Smooth muscle cell (in vitro differentiated cells): ENCODE measurements around the gene ANO1. TPM values are rescaled to one million over a fixed set of nuclear protein-coding genes. Genes with fewer than 3 reads are reported as not detected.

ENCODE experiments used
- DNase-seq: peaks from one replicate; lab custom pipeline; 2025; ENCODE audit not compliant: unreplicated experiment; lab: John Stamatoyannopoulos, UW
- H2AFZ ChIP-seq: fragments of 200-600 bp; sonication (generic); 2 replicates; pipeline ENCODE4 v1.6.0; 2016; ENCODE audit warnings: antibody characterized with exemption, low read depth, mild to moderate bottlenecking
- H3F3A ChIP-seq: fragments of 200-600 bp; sonication (generic); 2 replicates; pipeline ENCODE4 v1.6.0; 2017; ENCODE audit warnings: antibody characterized with exemption, low read depth
- H3K27ac ChIP-seq: fragments of 200-600 bp; sonication (generic); 2 replicates; pipeline ENCODE4 v1.5.1; 2016; ENCODE audit warnings: low read depth, mild to moderate bottlenecking
- H3K27me3 ChIP-seq: fragments of 200-600 bp; sonication (generic); 2 replicates; pipeline ENCODE4 v1.6.1; 2016; ENCODE audit warnings: low read depth, mild to moderate bottlenecking
- H3K36me3 ChIP-seq: fragments of 200-600 bp; sonication (generic); 2 replicates; pipeline ENCODE4 v1.5.1; 2016; ENCODE audit warnings: low read depth
- H3K4me1 ChIP-seq: fragments of 200-600 bp; sonication (generic); 2 replicates; pipeline ENCODE4 v1.5.1; 2016; ENCODE audit warnings: low read depth
- H3K4me2 ChIP-seq: fragments of 200-600 bp; sonication (generic); 2 replicates; pipeline ENCODE4 v1.6.0; 2016; ENCODE audit warnings: mild to moderate bottlenecking
- H3K4me3 ChIP-seq: fragments of 200-600 bp; sonication (generic); 2 replicates; pipeline ENCODE4 v1.5.1; 2016; ENCODE audit warnings: mild to moderate bottlenecking
- H3K79me2 ChIP-seq: fragments of 200-600 bp; sonication (generic); 2 replicates; pipeline ENCODE4 v1.6.0; 2016; ENCODE audit warnings: low read depth, mild to moderate bottlenecking
- H3K9ac ChIP-seq: fragments of 200-600 bp; sonication (generic); 2 replicates; pipeline ENCODE4 v1.6.0; 2016; ENCODE audit warnings: low read depth
- H3K9me3 ChIP-seq: fragments of 200-600 bp; sonication (generic); replicated peaks from 2 replicates; pipeline ENCODE4 v1.5.1; 2016; ENCODE audit warnings: low read depth
- H4K20me1 ChIP-seq: fragments of 200-600 bp; sonication (generic); 2 replicates; pipeline ENCODE4 v1.6.0; 2016; ENCODE audit warnings: low read depth
- WGBS: methylation state at CpG from one replicate; pipeline ENCODE4 v1.1.7; 2016; ENCODE audit warnings: low lambda C conversion rate; 5-methylcytosine and 5-hydroxymethylcytosine counted together
- polyA plus RNA-seq: library from polyadenylated mRNA; unstranded; fragments of >200 nt; fragmentation: Nextera tagmentation; extraction: Ambion mirVana; gene quantifications from 2 replicates; pipeline ENCODE4 v1.2.1, GENCODE V29; 2016
- total RNA-seq: library from RNA; depleted of rRNA; stranded (reverse); fragments of >200 nt; gene quantifications from 2 replicates; pipeline ENCODE4 v1.2.3, GENCODE V29; 2014
- TF ChIP-seq, protein P1 (sequence below): fragments of 200-600 bp; sonication (generic); IDR thresholded peaks from 2 replicates; pipeline ENCODE4 v1.5.1; 2017; ENCODE audit warnings: borderline replicate concordance, mild to moderate bottlenecking, antibody characterized with exemption; ENCODE audit not compliant: insufficient read depth, poor library complexity, severe bottlenecking

ANO1 gene
- total and polyA plus RNA-seq, 2 experiments from 2014 or later: 93.4 to 133 TPM

DNA sequence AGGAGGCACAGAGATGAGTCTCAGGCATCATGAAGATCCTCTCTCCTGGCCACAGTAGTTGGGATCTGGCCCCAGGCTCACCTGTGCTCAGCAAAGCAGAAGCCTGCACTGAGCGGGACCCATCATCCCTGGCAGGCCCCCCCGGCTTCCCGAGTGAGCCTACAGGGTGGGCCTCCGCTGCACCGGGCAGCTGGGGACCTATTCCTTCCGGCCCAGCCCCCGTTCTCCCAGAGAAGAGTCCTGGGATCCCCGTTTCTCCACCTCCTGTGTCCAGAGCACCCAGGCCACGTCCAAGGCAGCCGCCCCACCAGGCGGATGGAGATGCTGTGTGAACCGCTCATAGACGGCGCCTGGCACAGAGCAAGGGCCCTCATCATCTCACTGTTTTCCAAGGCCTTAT, 52.5 kb downstream of the ANO1 start:
- Histone ChIP-seq H3K27ac (no peak overlapping the region), H4K20me1 (no peaks in the 10 kb centered on the region), H3K4me2 (no peak overlapping the region), H3K27me3 (no peaks in the 10 kb centered on the region), H3K4me1 (peaks cover 6% of the 10 kb centered on the region), H3K36me3 (no peaks in the 10 kb centered on the region), H3K4me3 (no peak overlapping the region), H3K79me2 (no peaks in the 10 kb centered on the region), H2AFZ (no peak overlapping the region), H3K9me3 (no peaks in the 10 kb centered on the region), H3F3A (no peaks in the 10 kb centered on the region), H3K9ac (no peak overlapping the region)
- 96% methylated on average over 14 of the region's 14 CpGs for WGBS
- TF ChIP-seq, protein P1, sequence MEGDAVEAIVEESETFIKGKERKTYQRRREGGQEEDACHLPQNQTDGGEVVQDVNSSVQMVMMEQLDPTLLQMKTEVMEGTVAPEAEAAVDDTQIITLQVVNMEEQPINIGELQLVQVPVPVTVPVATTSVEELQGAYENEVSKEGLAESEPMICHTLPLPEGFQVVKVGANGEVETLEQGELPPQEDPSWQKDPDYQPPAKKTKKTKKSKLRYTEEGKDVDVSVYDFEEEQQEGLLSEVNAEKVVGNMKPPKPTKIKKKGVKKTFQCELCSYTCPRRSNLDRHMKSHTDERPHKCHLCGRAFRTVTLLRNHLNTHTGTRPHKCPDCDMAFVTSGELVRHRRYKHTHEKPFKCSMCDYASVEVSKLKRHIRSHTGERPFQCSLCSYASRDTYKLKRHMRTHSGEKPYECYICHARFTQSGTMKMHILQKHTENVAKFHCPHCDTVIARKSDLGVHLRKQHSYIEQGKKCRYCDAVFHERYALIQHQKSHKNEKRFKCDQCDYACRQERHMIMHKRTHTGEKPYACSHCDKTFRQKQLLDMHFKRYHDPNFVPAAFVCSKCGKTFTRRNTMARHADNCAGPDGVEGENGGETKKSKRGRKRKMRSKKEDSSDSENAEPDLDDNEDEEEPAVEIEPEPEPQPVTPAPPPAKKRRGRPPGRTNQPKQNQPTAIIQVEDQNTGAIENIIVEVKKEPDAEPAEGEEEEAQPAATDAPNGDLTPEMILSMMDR: no peak
- DNase-seq: no peak

DNA sequence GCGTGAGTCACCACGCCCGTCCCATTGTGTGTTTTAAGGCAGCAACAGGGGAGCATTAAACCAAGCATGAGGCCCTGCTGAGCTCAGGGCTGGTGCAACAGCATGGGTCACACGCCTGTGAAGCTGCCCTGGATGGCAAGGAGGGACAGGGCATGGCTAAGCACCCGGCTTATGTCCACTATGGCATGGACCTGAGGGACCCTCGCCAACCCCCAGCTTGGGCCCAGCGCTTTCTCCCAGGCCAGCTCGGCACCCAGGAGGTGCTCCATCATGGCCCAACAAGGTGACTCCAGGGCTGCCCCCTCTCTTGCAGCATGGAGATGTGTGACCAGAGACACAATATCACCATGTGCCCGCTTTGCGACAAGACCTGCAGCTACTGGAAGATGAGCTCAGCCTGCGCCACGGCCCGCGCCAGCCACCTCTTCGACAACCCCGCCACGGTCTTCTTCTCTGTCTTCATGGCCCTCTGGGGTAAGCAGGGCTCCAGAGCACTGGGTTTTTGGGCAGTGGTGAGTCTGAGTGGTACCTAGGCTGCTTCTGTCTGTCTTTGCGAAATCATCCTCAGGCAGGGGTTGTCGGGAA, 53.6 kb downstream of the ANO1 start:
- H3K27me3 ChIP-seq: no peaks in the 10 kb centered on the region
- H2AFZ ChIP-seq: no peak overlapping the region
- no peak overlapping the region for H3K4me3 ChIP-seq
- no peaks in the 10 kb centered on the region for H4K20me1 ChIP-seq
- TF ChIP-seq, protein P1: no peak
- 93% methylated on average over 19 of the region's 19 CpGs for WGBS
- no peak overlapping the region for H3K4me2 ChIP-seq
- H3K27ac ChIP-seq: no peak overlapping the region
- H3K4me1 ChIP-seq: peaks cover 6% of the 10 kb centered on the region
- no peaks in the 10 kb centered on the region for H3K9me3 ChIP-seq
- H3K36me3 ChIP-seq: no peaks in the 10 kb centered on the region
- DNase-seq: no peak
- H3K79me2 ChIP-seq: no peaks in the 10 kb centered on the region
- no peaks in the 10 kb centered on the region for H3F3A ChIP-seq
- H3K9ac ChIP-seq: no peak overlapping the region

DNA sequence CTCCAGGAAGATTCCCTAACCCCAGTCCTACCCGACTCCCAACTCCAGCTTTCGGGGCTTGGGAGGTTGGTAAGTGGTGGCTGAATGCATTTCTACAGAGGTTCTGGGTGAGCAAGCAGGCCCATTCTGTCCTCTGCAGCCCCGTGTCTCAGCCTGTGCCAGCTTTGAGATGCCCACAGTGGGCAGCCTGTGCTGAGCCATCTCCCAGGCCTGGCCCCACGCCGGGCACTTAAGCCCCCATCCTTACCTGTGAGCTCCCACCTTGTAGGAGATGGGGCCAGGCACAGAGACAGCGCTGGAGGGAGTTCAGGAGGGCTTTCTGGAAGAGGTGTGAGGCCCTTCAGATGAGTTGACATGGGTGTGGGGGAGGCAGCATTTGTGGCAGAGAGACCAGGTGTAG, 54.5 kb downstream of the ANO1 start:
- TF ChIP-seq, protein P1: no peak
- H3K9me3 ChIP-seq: no peaks in the 10 kb centered on the region
- no peaks in the 10 kb centered on the region for H3K27me3 ChIP-seq
- H3K27ac ChIP-seq: no peak overlapping the region
- no peak overlapping the region for H2AFZ ChIP-seq
- H3K4me3 ChIP-seq: no peak overlapping the region
- H3K4me2 ChIP-seq: no peak overlapping the region
- no peak for DNase-seq
- H3K9ac ChIP-seq: no peak overlapping the region
- H4K20me1 ChIP-seq: no peaks in the 10 kb centered on the region
- H3F3A ChIP-seq: no peaks in the 10 kb centered on the region
- H3K79me2 ChIP-seq: no peaks in the 10 kb centered on the region
- WGBS: 91% methylated on average over 6 of the region's 6 CpGs
- H3K4me1 ChIP-seq: peaks cover 6% of the 10 kb centered on the region
- no peaks in the 10 kb centered on the region for H3K36me3 ChIP-seq

DNA sequence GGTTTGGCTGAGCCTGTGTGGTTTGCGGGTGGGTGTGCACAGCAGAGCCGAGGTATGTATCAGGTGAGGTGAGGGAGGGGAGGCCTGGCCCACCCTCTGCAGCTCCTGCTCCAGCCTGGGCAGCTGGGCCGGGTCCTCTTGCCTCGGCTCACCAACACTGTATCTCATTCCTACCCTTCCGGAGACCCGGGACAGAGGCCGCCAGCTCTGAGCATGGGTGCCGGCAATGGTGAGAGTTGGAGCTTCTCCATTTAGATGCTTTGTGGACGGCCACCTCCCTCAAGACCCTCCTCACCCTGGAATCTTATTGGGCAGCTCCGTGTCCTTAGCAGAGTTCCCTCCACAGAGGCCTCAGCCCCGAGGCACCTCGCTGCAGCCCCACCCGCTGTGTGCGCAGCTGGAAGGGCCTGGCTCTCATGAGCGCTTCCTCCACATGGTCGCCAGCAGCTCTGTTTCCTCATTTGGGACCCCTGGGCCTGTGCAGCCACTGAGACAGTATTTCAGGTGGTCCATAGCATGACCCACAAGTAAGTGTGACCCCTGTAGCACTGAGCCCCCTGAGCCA, 55.7 kb downstream of the ANO1 start:
- no peaks in the 10 kb centered on the region for H3K36me3 ChIP-seq
- TF ChIP-seq, protein P1: no peak
- no peak overlapping the region for H3K9ac ChIP-seq
- H3K4me2 ChIP-seq: no peak overlapping the region
- H3K9me3 ChIP-seq: no peaks in the 10 kb centered on the region
- 93% methylated on average over 16 of the region's 16 CpGs for WGBS
- no peaks in the 10 kb centered on the region for H3K27me3 ChIP-seq
- peaks cover 6% of the 10 kb centered on the region for H3K4me1 ChIP-seq
- no peak overlapping the region for H3K4me3 ChIP-seq
- no peak for DNase-seq
- no peaks in the 10 kb centered on the region for H3K79me2 ChIP-seq
- H2AFZ ChIP-seq: no peak overlapping the region
- H4K20me1 ChIP-seq: no peaks in the 10 kb centered on the region
- no peak overlapping the region for H3K27ac ChIP-seq
- H3F3A ChIP-seq: no peaks in the 10 kb centered on the region
